Measurements from ENCODE around the gene EXOC4.
"Not testable (repeated sequence)": the region's sequence is repeated elsewhere in the genome, so short reads cannot be mapped to it uniquely, and the experiment has no call there.

Gene EXOC4

GRCh38 chr7:133278975-133279374 lies 26.1 kb downstream of the EXOC4 start:
- not testable (repeated sequence) for DNase-seq

DNA sequence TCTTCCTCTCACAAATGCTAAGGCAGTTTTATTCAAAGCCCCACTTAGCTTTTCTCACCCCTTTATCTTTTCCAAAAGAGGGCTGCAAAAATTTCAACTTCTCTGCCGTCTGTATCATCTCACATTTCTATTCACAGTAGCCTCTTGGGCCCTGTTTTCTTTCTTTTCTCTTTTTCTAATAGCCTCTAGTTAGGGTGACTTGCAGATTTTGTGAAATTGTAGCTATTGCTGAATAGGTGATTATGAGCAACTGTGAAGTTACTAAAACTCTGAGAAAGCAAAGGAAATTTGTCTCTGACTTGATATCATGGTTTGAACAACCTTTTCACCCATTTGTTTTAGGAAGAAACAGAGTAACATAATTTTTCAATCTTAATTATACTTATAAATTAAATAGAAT lies 29.2 kb downstream of the EXOC4 start:
- DNase-seq: no peak

DNA sequence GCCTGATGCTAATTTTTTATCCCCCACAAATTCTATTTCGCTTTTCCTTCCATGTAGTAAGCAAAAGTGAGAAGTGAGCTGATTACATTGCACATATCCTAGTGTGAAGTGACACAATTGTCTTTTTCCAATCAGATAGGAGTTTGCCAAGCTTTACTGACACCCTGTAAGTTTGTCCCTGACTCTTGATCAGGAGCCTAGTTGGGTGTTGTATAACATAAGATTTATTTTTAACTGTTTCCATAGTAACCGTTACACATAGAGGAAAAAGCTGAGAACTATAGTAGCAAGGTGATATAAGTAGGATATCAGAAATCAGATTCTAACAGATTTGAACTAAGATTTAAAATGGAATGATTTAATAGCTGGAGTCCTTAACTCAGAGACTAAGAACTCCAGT lies 31.2 kb downstream of the EXOC4 start:
- DNase-seq: no peak

GRCh38 chr7:133288970-133289369 lies 36.1 kb downstream of the EXOC4 start:
- DNase-seq: no peak

GRCh38 chr7:133290041-133290440 lies 37.2 kb downstream of the EXOC4 start:
- no peak for DNase-seq

DNA sequence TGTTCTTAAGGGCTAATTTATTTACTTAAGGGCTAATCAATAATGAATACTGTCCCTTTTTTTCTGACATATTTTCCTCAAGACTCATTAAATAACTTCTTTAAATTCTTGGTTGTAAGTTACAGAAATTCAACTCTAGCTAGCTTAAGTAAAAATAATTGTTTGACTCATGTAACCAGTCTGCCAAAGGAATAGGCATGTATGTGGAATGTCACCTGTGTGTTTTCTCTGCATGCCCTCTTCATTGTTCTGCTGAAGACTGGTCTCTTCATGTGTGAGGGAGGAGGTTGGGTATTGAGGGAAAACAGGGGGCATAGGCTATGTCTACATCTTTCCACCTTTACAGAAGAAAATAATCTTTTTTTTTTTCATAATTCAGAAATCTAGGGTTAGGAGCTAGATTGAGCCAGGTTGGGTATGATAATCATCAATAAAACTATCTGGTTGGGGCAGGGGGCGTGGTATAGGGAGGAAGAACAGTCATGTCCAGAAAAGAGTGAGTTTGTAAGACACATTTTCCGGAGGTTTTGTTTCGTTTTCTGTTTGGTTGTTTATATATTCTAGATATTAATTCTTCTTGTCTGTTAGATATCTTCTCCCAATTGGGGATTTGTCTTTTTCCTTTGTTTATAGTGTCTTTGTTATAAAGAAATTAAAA lies 37.9 kb downstream of the EXOC4 start:
- DNase-seq: no peak

DNA sequence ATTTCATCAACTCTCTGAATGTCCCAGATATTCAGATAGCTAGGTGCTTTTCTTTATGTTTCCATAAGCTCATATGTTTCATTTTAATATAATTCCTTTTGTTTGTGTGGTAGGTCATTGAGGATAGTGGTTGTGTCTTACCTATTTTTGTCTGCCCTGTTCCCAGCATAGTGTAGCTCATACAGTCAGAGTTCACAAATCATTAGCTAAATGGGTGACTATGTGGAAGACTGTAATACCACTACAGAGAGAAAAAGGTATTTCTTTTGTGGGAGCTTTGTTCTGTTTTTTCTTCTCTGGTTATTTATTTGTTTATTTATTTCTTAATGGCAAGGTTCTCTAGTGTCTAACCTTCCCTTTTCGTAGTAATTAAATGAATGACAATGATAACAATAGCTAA lies 39.8 kb downstream of the EXOC4 start:
- no peak for DNase-seq

GRCh38 chr7:133293384-133294160 lies 40.7 kb downstream of the EXOC4 start:
- no peak for DNase-seq

DNA sequence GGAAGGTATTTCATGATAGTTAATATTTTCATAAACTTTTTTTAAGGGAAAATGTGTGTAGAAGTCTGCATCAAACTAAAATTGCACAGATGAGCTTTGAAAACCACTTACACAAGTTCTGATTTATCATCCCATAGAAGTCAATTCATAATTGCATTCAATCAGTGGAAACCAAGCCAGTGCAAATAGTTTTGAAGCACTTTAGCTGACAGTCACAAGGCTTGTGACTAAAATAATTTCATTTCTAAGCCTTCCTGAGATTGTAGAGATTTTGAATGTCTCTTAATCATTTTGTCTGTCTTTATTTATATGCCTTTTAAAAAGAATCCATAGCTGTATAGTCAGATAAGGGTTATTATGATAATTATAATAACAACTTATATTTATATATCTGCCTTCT lies 41.4 kb downstream of the EXOC4 start:
- DNase-seq: no peak

- no peak for DNase-seq
These were observed 42.6 kb downstream of the EXOC4 start for GRCh38 chr7:133295484-133295883.

DNA sequence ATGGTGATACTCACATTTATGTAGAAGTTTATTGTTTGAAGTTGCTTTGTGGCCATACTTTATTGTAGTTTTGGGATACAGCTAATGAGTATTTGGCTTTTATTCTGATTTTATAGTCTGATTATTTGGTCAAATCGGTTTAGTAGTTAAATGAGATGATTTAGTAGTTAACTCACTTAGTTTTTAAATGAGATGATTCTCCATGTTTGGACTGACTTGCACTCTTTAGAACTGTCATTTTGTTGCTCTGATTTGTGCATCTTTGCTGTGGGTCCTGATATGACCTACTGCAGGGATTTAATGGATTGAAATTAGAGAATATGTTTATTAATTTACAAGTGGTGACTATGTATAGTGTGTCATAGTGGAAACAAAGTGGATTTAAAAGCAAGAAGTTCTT lies 44.2 kb downstream of the EXOC4 start:
- no peak for DNase-seq

DNA sequence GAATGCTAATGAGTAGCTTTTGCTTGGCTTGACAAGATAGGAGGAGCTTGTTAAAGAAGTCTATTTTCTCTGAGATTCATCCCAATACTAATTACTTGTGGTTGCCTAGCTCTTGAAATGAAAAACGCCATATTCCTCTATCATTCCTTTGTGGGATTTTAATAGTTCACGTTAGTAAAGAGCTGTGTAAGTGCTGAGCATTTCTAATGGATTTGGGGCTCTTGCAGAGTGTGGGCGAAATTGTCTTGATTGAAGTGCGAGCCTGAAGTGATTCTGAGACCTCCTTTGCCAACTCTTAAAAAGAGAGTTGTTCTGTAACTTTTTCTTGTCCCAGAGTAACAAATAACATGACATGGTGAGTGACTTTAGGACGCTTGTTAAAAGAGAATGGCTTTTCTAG lies 45.2 kb downstream of the EXOC4 start:
- no peak for DNase-seq

DNA sequence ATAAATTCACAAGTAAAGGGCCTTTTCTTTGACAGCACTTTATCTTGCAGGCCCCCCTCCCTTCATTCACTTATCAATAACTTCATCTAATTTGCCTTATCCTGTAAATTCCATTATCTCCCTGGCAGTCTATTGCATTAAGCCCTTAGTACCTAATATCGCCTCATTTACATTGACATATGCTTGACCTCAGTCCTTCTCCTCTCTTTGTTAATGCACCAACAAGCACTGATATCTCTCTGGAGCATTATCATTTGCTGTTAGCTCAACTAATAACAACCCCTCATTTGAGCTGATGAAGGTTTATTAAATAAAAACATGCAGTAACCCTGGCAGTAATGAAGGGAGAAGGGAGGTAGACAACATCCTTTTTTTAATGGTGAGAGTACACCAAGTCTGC lies 46.8 kb downstream of the EXOC4 start:
- DNase-seq: no peak

GRCh38 chr7:133300088-133300487 lies 47.2 kb downstream of the EXOC4 start:
- no peak for DNase-seq

- no peak for DNase-seq
These were observed 47.9 kb downstream of the EXOC4 start for GRCh38 chr7:133300811-133301210.

- DNase-seq: peak in 1 of 2 experiments; percentile 14
These were observed 48.6 kb downstream of the EXOC4 start for GRCh38 chr7:133301444-133301843.

- DNase-seq: no peak
These were observed 50.5 kb downstream of the EXOC4 start for GRCh38 chr7:133303372-133303771.

DNA sequence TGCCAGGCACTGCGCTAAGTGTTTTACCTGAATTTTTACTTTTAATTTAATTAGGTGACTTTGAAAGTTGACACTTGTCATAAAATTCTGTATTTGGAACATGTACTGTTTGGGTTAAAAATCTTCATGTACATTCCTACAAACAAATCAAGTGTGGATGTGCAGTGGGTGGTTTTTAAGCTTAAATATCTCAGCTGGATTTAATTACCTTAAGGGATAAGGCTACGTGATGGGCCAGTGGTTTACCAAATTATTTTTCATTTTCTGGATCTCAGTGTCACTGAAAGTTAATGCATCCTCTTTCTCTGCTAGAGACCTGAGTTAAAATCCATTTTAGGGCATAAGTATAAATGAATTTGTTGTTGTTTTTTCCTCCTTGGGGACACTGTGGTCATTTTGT lies 51.1 kb downstream of the EXOC4 start:
- DNase-seq: no peak

- DNase-seq: no peak
These were observed 56.5 kb downstream of the EXOC4 start for GRCh38 chr7:133309333-133309732.

GRCh38 chr7:133310232-133310862 lies 57.5 kb downstream of the EXOC4 start:
- DNase-seq: peak; percentile 82 to 97

DNA sequence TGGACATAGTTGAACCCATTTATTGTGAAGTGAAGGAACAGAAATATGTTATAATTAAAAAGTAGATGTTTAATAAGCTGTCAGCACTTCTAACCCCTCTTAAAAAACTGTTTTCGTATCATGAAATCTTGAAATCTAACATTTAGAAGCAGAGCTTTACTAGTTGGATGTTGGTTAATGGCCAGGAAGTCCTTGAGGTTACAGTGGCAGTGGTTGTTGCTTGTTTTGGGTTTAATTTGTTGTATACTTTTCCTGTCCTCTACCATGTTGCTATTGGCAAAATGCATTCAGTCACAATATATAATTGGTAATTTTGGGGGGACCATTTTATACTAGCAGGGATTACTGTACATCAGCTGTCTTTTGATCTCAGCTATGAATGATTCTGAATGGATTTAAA lies 60.7 kb downstream of the EXOC4 start:
- DNase-seq: no peak

- DNase-seq: no peak
These were observed 61.2 kb downstream of the EXOC4 start for GRCh38 chr7:133314084-133314483.

GRCh38 chr7:133315332-133316040 lies 62.6 kb downstream of the EXOC4 start:
- no peak for DNase-seq

DNA sequence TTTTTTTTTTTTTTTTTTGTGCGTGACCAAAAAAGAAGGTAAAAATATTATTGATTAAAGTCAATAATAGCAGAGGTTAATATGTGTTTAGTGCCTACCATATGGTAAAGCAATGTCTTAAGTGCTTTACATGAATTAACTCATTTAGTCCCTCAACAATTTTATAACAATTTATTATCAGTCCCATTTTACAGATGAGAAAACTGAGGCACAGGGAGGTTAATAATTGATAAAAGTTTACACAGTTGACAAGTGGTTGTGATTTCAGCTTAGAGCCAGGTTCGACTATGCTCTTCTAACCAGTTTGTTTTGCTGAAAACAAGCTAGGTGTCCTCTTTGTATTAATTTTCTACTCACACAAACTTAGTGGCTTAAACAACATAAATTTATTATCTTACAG lies 67.0 kb downstream of the EXOC4 start:
- DNase-seq: no peak
